Hepatocyte (in vitro differentiated cells): ENCODE results near the gene SBF1.

Experiments used
- EZH2 ChIP-seq: fragments of 200-600 bp; sonication (generic); IDR thresholded peaks from 2 replicates; pipeline ENCODE4 v1.6.1; 2016; ENCODE audit warnings: antibody characterized with exemption, mild to moderate bottlenecking, borderline replicate concordance
- EZH2phosphoT487 ChIP-seq: fragments of 200-600 bp; sonication (generic); IDR thresholded peaks from one replicate; pipeline ENCODE4 v1.6.1; 2018; ENCODE audit warnings: antibody characterized with exemption, mild to moderate bottlenecking, low read depth, moderate library complexity; ENCODE audit not compliant: unreplicated experiment, severe bottlenecking

- no peak for TF ChIP-seq EZH2phosphoT487
- TF ChIP-seq EZH2, result no peak
Measured at GRCh38 chr22:50398831-50399648, 75.8 kb downstream of the SBF1 start.
